Body of pancreas (tissue), 4 donors: ENCODE measurements around the gene TMEM203.

Experiments
- CTCF ChIP-seq, 7 experiments: fragments of 450-650 bp in 4 of 7; fragments of 200-600 bp in 3 of 7; sonication (generic) in 3 of 7; IDR thresholded peaks; one replicate each; pipeline ENCODE4 v1.5.1; 2016 to 2019; ENCODE audit warnings: antibody characterized with exemption in 7 of 7
- POLR2A ChIP-seq, 3 donors: fragments of 450-650 bp; IDR thresholded peaks; one replicate each; pipeline ENCODE4 v1.6.1; 2016; ENCODE audit warnings: antibody characterized with exemption in 3 of 3, mild to moderate bottlenecking in 2 of 3

GRCh38 chr9:137226338-137227053, 21.0 kb upstream of the TMEM203 start:
- TF ChIP-seq CTCF (IDR thresholded peaks at IDR 0.05), result no peak
- no peak for TF ChIP-seq POLR2A (IDR thresholded peaks at IDR 0.05)
